Ureter (tissue), 1 donor: ENCODE measurements around the gene GAS6. TPM values are rescaled to one million over a fixed set of nuclear protein-coding genes. Genes with fewer than 3 reads are reported as not detected.

Experiments used
- DNase-seq: peaks from one replicate; pipeline ENCODE4 v3.0.0-alpha.2; 2020; ENCODE audit warnings: low spot score
- total RNA-seq: library from RNA; stranded (reverse); gene quantifications from one replicate; pipeline ENCODE4 v1.2.4, GENCODE V29; 2023
- donor health status: DM: yes; HTN: yes; CAD: no.

The GAS6 gene
- total RNA-seq, 1 donor from 2014 or later: 68.1 TPM

- peak; percentile 32 for DNase-seq
These were observed 11.9 kb downstream of the GAS6 start for GRCh38 chr13:113851826-113852535.

GRCh38 chr13:113851480-113851803 is 12.4 kb downstream of the GAS6 start:
- no peak for DNase-seq

GRCh38 chr13:113850722-113851479 is 13.0 kb downstream of the GAS6 start:
- DNase-seq: peak; percentile 13

GRCh38 chr13:113849981-113850721 is 13.7 kb downstream of the GAS6 start:
- peak; percentile 29 for DNase-seq

GRCh38 chr13:113849546-113849945 is 14.3 kb downstream of the GAS6 start:
- no peak for DNase-seq

GRCh38 chr13:113848431-113849260 is 15.2 kb downstream of the GAS6 start:
- peak; percentile 34 for DNase-seq

- DNase-seq: peak; percentile 28
These were observed 15.9 kb downstream of the GAS6 start for GRCh38 chr13:113848020-113848419.

GRCh38 chr13:113846636-113847318 is 17.1 kb downstream of the GAS6 start:
- DNase-seq: no peak

GRCh38 chr13:113845723-113846635 is 17.9 kb downstream of the GAS6 start:
- DNase-seq: no peak

GRCh38 chr13:113845055-113845454 is 18.8 kb downstream of the GAS6 start:
- DNase-seq: no peak

- DNase-seq: no peak
These were observed 19.9 kb downstream of the GAS6 start for GRCh38 chr13:113843864-113844556.

- no peak for DNase-seq
These were observed 20.7 kb downstream of the GAS6 start for GRCh38 chr13:113843063-113843654.

- DNase-seq: no peak
These were observed 21.4 kb downstream of the GAS6 start for GRCh38 chr13:113842336-113843062.

GRCh38 chr13:113841353-113841650 is 22.6 kb downstream of the GAS6 start:
- DNase-seq: no peak

- DNase-seq: no peak
These were observed 23.1 kb downstream of the GAS6 start for GRCh38 chr13:113840541-113841352.

- DNase-seq: no peak
These were observed 24.2 kb downstream of the GAS6 start for GRCh38 chr13:113839536-113840204.

- no peak for DNase-seq
These were observed 25.1 kb downstream of the GAS6 start for GRCh38 chr13:113838711-113839201.
